ENCODE data around the gene XYLT1.

Gene XYLT1

DNA sequence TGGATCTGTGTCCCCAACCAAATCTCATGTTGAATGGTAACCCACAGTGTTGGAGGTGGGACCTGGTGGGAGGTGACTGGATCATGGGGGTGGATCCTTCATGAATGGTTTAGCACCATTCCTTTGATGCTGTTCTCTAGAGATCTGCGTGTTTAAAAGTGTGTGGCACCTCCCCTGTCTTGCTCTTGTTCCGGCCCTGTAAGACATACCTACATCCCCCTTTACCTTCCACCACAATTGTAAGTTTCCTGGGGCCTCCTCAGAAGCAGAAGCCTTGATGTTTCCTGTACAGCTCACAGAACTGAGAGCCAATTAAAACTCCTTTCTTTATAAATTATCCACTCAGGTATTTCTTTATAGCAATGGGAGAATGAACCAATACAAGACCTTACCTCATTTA lies 257.7 kb downstream of the XYLT1 start:
- DNase-seq, result no peak

DNA sequence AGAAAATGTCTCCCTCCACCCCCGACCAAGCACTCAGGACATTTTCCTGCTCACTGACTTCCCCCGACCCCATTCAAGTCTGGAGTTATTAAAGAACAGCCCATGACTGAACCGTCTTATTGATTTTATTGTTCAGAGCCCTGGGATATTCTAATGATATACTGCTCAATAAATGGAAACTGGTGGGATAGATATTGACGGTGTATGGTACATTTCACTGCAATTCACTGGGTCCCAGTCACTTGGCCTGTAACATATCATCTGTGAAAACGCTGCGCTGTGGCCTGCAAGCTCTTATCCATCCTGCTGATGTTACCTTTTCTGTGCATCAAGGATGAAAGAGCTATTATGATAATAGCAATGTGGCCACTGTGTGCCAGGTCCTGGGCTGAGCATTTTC lies 258.2 kb downstream of the XYLT1 start:
- no peak for DNase-seq

DNA sequence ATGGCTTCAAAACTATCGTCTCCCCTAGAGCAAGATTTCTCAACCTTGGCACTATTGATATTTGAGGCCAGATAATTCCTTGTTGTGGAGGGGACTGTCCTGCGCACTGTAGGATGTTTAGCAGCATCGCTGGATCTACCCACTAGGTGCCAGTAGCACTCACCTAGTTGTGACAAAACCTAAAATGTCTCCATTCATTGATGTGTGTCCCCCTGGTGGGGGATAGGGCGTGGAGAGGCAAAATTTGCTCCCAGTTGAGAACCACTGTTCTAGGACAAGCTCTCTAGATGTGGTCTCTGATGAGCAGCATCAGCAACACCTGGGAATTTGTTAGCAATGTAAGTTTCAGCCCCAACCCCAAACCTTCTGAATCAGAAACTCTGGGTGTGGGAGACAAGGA lies 259.0 kb downstream of the XYLT1 start:
- DNase-seq, result no peak

DNA sequence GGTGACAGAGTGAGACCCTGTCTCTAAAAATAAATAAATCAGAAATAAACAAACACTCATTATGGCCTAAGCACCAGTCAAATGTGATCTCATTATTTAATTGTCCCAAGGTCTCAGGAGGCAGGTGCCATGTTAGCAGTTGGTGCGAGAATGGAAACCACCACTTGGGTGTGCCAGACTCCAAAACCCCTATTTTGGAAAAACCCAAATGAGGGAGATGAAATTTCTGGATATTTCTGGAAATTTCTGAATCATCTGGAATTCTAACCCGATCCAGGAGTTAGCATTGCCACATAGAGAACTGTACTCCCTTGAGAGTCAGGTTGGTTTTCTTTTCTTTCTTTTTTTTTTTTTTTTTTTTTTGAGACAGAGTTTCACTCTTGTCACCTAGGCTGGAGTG lies 264.0 kb downstream of the XYLT1 start:
- DNase-seq, result no peak

DNA sequence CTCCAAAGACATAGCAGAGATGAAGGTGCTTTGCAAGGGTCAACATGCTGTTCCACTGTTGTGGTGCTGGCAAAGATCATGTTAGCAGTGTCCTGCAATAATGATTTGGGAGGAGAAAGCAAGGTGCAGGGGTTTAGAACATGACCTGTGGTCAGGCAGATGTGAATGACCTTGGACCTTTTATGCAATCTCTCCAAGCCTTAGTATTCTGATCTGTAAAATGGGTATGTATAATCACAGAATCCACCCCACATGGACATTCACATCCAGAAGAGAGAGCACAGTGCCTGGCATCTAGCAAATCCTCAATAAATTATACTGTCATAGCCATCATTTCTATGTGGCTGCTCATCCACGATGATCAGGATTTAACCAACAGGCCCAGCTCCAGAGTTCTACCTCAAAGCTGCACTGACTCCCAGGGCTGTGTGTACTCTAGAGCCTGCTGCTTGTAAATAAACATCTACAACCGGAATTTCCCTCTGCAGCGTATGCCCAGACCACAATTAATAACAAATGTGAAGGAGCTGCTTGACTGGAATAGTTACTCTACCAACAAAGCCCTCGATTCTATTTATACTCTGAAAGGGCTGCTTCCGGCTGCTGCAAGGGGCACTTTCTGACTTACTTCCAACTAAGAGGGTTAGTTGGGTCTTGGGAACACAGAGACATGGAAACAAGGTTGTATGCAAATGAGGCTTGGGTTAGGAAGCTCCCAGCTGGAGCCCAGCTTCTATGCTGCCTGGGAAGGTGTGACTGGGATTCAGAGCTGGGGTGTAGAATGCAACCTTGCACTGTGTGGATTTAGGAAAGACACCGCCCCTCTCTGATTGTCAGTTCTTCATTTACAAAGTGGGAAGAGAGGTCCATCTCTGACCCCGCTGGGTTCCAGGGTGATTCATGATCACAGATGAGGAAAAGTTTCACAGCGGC lies 265.2 kb downstream of the XYLT1 start:
- DNase-seq, result no peak

DNA sequence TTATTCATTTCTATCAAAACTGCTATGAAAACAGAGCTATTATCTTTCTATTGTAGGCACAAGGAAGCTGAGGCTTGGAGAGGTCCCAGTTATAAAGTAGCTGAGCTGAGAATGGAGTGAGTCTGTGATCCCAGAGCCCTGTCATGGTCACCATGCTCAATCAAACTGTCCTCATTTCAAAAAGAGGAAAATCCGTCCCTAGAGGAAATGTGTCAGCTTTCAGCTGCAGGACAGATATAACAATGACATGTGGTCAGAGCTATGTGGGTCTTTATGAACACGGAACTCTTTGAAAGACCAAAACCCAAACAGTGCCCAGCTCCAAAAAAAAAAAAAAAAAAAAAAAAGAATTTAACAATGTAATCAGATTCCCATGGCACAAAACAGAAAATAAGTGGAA lies 266.1 kb downstream of the XYLT1 start:
- DNase-seq, result no peak

DNA sequence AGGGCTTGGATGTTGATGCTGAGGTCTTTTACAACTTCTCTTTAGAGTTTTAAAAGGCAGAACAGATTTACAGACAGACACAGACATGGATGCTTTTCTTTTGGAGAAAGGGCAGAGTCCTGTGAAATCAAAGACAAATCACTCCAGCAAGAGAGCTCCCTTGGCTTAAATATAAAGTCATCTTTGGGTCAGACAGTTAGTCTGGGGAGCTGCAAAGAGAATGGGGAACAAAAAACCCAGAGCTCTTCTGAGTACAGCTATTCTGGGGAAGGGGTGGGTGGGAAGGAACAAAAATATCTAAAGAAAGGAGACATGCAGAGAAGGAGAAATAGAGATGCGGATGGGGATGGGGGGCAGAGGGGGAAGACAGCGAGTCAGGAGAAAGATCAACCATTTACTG lies 266.6 kb downstream of the XYLT1 start:
- DNase-seq, result no peak

DNA sequence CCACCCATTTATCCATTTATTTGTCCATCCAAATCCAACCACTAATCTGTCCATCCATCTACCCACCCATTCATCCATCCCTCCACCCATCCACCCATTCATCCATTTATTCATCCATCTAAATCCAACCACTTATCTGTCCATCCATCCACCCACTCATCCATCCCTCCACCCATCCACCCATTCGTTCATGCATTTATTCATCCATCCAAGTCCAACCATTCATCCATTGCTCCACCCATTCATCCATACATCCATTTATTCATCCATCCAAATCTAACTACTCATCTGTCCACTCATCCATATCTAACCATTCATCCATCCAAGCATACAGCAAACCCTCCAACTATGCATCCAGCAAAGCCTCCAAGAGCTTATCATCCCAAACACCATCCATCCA lies 267.3 kb downstream of the XYLT1 start:
- no peak for DNase-seq

DNA sequence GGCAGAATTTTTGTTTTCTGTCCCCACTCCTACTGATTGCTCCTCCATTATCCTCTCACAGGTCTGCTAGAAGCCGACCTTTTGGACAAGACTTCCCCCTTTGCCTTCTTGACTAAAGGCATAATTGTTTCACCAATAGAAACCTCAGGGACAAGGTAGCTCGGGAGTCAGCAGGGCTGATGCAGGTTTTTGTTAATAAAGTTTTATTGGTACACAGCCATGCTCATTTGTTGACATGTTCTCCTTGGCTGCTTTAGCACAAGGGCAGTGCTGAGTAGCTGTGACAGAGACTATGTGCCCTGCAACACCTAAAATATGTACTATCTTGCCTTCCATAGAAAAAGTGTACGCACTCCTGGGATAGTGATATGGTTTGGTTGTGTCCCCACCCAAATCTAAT lies 271.6 kb downstream of the XYLT1 start:
- DNase-seq, result no peak

DNA sequence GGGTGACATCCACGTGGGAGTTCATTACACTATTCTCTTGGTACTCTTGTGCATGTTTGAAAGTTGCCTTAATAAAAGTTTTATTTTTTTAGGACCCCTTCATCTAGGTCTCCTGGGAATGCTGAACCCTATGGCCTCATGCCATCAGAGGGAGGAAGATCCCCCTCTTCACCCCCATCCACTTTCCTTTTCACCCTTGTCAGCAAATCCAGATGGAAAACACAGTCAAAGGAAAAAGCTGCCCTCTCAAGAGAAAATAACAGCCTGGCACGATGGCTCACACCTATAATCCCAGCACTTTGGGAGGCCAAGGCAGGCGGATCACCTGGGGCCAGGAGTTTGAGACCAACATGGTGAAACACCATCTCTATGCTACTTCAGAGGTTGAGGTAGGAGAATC lies 274.2 kb downstream of the XYLT1 start:
- no peak for DNase-seq

DNA sequence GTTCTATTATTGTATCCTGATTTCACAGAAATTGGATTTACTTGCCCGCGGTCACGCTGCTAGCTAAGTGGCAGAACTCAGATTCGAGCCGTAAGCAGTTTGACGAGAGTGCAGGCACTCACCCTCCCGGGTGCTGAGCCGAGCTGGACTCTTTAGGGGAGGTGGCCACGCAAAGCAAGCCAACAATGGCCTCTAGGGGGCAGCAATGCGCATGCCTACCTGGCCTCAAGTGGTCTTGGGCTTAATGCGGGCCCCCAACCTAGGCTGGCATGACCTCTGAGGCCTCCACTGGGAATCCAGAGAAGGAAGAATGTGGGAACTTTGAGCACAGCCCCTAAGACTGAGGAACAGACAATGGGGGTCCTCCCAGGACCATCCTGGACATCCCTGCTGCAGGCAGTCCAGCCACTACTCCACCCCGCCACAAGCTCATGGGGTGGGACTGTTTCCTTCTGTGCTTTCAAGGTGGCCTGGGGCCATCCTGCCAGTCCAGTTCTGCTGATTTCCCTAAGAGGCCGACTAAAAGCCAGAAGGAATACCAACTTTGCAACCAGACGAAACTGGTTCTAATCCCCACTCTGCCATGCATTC lies 276.5 kb downstream of the XYLT1 start:
- DNase-seq, result no peak

DNA sequence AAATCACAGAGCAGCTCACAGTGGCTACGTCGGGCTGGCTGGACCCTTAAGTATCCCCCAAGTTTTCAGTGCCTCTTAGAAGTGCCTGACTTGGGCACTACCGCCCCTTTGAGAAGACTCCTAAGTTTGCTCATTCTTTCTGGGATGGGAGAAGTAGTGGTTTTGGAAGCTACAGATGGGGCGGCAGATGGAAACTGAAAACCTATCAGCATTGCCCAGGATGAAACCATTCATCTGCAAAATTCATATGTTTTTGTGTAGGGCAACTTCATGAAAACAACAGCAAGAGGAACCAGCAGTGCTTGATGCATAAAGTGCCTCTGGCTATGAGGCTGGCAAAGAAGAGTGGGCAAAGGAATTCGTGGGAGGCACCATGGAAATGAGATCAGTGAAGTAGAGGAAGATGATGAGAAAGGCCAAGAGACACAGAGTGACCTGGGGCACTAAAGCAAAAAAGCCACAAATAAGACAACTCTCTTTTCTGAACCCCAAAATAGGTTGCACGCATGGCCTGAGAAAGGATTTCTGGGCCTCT lies 277.1 kb downstream of the XYLT1 start:
- no peak for DNase-seq

DNA sequence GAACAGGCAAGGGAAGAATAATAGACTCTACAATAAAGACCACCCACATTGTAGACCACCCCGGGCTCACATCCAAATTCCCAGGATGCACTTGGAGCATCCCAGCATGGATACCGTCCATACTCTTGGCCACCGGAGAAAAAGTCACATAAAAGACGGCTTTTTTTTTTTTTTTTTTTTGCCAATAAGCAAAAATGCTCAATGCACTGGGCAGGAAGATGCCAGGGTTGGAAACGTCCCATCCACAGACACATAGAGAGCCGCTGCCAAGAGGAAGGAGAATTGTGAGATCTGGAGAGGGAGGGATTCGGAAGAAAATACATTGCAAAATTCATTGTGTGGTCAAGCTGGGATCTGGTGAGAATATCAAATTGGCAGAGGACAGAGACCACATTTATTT lies 286.7 kb downstream of the XYLT1 start:
- no peak for DNase-seq

DNA sequence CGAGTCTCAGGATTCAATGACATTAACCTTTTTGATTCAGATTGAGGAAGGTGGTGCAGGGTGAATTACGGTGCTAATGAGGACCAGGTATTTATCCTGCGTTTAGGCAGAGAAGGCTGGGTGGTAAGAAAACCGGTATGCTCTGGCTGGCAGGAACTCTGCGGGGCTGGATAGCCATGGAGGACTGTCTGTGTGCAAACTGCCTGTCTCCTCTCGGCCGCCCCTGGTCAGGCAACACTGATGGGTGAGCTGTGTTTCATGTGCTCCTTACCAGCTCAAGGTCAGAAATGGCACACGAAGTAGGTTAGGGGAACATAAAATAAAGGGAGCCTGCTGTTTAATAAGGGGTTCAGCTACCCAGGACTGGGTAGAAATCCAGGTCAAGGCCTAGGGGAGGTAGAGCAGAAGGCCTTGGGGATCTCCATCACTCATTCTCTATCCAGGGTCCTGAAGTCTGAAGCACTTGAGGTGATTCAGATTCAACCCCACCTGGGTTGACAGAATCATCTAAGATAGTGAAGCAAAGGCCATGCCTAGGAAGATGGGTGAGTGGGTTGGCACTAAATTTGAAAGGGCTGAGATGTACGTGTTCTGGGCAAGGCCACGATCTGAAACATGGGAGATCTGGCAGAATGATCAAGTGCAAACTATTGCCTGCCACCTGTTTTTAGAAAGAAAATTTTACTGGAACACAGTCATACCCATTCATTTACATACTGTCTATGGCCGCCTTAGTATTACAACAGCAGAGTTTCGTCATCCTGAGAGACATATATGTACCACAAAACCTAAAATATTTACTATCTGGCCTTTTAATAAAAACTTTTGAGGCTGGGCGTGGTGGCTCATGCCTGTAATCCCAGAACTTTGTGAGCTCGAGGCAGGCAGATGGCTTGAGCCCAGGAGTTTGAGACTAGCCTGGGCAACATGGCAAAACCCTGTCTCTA lies 292.5 kb downstream of the XYLT1 start:
- no peak for DNase-seq

DNA sequence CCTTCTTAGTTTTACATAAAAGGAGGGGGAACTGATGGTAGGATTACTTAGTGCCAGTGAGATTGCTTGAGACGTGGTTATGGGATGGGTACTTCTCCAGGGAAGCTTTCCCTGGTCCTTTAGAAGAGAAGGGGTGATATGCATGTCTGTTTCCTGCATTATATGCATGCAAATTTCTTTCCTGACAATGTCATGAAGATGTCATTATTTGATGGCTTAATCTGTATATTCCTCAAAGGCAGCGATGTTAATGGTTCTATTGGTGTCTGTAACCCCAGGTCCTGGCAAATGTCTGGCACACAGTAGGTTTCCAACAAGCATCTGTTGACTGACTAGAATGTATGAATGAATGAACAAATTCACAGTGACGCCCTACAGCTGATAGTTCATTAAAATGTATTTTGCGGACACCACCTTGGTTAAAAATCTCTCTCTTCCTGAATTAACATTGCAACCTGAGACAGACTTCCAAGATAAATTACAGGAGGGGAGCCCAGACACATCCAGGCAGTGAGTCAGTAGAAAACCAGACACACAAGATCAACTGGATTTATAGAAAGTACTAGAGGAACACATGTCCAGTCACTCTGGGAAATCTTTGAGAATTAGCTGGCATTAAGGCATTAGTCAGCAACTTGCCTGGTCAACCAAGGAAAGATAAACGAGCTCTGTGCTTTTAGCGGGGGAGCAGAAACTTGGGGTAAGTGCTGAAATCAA lies 293.4 kb downstream of the XYLT1 start:
- DNase-seq, result no peak

DNA sequence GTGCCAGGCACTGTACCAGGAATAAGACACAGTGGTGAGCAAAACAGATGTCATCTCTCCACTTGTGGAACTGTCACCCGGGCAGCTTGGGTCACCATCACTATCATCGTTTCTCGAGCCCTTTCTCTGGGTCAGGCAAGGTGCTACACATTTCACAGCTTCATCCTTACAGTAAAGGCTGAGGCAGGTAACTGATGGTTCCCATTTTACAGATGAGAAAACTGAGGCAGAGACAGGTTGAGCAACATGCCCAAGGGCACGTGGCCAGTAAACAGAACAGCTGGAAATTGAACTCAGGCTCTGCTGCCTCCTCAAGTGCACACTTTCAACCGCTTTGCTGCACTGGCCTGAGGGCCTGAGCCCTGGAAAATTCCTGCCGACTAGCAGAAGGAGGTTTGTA lies 294.6 kb downstream of the XYLT1 start:
- DNase-seq, result no peak

DNA sequence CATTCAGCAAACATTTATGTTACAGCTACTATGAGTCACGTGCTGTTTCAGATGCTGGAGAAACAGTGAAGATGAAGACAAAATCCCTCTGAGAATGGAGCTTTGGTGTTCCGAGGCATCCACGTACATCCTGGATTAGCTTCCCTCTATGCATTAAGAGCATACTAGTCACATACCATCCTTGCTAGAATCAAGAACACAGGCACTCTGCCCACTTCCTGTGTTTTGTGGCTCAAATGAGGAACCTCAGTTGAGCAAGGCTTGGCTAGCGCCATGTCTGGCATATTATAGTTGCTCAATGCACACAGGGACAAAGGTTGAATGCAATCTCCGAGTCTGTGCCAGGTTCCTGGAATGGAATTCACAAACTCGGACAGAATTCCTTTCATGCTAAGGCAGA lies 297.5 kb downstream of the XYLT1 start:
- no peak for DNase-seq

DNA sequence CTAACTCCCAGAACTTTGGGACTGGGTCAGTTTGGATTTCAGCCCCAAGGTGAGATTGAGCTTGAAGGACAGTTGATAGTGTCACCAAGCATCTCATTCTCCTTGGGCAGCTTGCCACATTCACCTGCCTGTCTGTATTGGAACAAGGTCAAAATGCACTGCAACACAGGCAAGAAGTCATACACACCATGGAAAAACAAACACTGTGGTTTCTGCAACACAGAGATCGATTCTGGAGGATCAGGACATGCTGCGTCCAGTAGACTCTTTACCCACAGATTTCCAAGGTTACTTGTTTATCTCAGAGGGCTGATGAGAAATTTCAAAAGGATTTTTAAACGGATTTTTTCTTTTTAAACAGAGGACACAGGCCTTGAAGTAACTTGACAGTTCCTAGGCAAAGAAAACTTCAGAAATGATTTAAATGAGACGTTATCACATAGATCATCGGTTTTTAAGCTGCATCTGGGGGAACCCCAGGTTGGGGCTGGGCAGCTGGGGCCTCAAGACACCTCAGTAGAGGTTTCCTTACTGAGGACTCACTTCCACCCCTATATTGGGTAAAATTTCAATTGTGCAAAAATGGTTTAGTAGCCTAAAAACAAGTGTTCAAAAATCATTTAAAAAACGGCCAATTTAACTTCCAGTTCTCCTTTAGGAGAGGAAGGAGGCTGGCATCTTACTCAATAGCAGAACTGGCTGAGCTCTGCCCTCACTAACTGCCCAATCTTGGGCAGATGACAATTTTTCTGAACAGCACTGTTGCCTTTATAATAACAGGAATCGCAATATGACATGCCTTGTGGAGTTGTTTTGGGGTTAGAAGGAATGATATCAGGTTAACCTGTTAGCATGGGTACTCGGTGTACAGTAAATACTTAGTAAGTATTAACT lies 299.3 kb downstream of the XYLT1 start:
- no peak for DNase-seq

DNA sequence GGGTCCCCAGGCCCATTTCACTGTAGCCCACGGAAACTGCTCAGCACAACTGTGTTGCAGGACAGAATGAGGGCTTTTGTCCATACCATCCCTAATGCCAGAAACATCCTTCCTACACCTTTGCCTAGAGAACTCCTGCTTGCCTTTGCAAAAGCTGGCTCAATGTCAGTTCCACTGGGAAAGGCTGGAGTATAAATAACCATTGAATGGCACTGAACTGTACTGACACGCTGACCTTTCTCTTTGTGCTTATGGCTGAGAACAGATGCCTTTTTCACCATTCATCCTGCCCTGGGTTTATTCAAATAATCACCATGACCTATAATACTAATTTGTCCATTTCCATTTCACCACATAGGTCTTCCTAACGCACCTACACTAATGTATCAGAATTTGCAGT lies 300.3 kb downstream of the XYLT1 start:
- DNase-seq, result no peak

DNA sequence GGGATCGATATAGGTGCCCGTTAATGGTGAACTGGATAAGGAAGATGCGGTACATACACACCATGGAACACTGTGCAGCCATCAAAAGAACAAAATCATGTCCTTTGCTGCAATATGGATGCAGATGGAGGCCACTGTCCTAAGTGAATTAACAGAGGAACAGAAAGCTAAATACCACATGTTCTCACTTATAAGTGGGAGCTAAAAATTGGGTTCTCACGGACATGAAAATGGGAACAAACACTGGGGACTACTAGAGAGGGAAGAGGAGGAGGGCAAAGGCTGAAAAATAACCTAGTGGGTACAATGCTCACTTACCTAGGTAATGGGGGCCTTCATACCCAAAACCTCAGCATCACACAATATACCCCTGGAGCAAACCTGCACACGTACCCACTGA lies 302.6 kb downstream of the XYLT1 start:
- no peak for DNase-seq

DNA sequence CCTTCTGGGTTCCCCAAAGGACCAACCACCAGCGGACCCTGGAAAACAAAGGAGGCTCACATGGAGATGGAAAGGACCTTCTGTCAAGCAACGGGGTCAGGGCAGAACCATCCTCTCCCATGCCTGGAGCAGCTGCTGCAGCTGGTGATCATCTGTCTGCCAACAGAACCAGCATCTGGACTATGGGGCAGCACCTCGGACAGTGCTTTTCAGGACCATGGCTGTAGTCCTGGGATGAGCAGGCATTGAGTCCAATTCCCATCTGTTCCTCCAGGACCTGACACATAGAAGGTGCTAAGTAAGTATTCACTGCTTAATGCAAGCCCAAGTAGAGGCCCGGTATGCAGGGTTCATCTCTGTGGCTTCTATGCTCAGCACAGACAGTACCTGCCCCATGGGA lies 304.7 kb downstream of the XYLT1 start:
- DNase-seq, result no peak

DNA sequence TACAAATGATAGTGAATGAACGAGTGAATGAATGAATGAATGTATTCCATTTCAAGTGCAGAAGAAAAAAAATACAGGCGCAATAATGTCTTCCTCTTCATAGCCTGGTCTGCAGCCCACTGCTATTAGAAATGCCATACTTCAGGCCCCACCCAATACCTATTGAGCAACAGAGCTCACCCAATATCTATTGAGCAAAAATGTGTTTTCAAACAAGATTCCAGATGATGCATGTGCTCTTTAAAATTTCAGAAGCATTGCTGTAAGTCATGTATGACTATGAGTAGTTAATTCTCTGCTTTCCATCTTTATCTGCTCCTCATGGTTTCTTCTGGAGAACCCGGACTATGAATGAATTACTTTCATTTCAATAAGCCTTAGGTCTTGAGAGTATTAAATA lies 308.2 kb downstream of the XYLT1 start:
- DNase-seq, result no peak
